Keratinocyte (primary cell): ENCODE measurements around the gene TMEM38A. TPM values are rescaled to one million over a fixed set of nuclear protein-coding genes. Genes with fewer than 3 reads are reported as not detected.
"Not testable (repeated sequence)": the region's sequence is repeated elsewhere in the genome, so short reads cannot be mapped to it uniquely, and the experiment has no call there.

Source experiments
- DNase-seq: peaks from one replicate; pipeline ENCODE4 v3.0.0-alpha.2; 2011; ENCODE audit warnings: low read depth, missing footprints, low spot score
- FAIRE-seq: peaks from 2 replicates; lab custom pipeline; 2011; peaks lifted over from hg19 to GRCh38; lab: Jason Lieb, UNC
- H2AFZ ChIP-seq: 2 replicates; pipeline ENCODE4 v1.6.0; 2012; ENCODE audit warnings: low read length, control low read depth, inconsistent platforms; ENCODE audit not compliant: control insufficient read depth
- H3K27ac ChIP-seq: 2 replicates; pipeline ENCODE4 v1.5.1; 2011; ENCODE audit warnings: low read length; ENCODE audit not compliant: control insufficient read depth, insufficient read depth
- H3K27me3 ChIP-seq: 3 replicates; pipeline ENCODE4 v1.6.0; 2011; ENCODE audit warnings: low read length; ENCODE audit not compliant: control insufficient read depth, insufficient read depth; ENCODE audit errors: extremely low read depth
- H3K36me3 ChIP-seq, 2 experiments: 2 replicates in 1 of 2; 3 replicates in 1 of 2; pipeline ENCODE4 v1.5.1; 2011; ENCODE audit warnings: low read length in 2 of 2, mild to moderate bottlenecking in 1 of 2; ENCODE audit not compliant: control insufficient read depth in 2 of 2, insufficient read depth in 2 of 2; ENCODE audit errors: extremely low read depth in 1 of 2
- H3K4me1 ChIP-seq: 3 replicates; pipeline ENCODE4 v1.5.1; 2011; ENCODE audit warnings: low read length; ENCODE audit not compliant: control insufficient read depth, insufficient read depth; ENCODE audit errors: extremely low read depth
- H3K4me2 ChIP-seq: 3 replicates; pipeline ENCODE4 v1.6.0; 2011; ENCODE audit warnings: low read depth, low read length; ENCODE audit not compliant: control insufficient read depth, insufficient read depth; ENCODE audit errors: extremely low read depth
- H3K4me3 ChIP-seq, 3 experiments: fragments of 200-600 bp in 1 of 3; sonication (generic) in 1 of 3; 2 replicates in 2 of 3; 3 replicates in 1 of 3; pipeline ENCODE4 v1.5.1; 2011 to 2016; ENCODE audit warnings: low read length in 3 of 3, mild to moderate bottlenecking in 3 of 3, control low read depth in 2 of 3, inconsistent platforms in 1 of 3, low read depth in 1 of 3, mixed read lengths in 1 of 3, mixed run types in 1 of 3, moderate library complexity in 1 of 3; ENCODE audit not compliant: control insufficient read depth in 2 of 3, insufficient read depth in 2 of 3; ENCODE audit errors: extremely low read depth in 1 of 3
- H3K79me2 ChIP-seq: 2 replicates; pipeline ENCODE4 v1.6.0; 2012; ENCODE audit warnings: low read length; ENCODE audit not compliant: control insufficient read depth, insufficient read depth
- H3K9ac ChIP-seq: 3 replicates; pipeline ENCODE4 v1.6.0; 2011; ENCODE audit warnings: low read length; ENCODE audit not compliant: control insufficient read depth, insufficient read depth; ENCODE audit errors: extremely low read depth
- H3K9me1 ChIP-seq: 3 replicates; pipeline ENCODE4 v1.6.0; 2011; ENCODE audit warnings: low read length; ENCODE audit not compliant: control insufficient read depth, insufficient read depth; ENCODE audit errors: extremely low read depth
- H3K9me3 ChIP-seq: 2 replicates; pipeline ENCODE4 v1.5.1; 2012; ENCODE audit warnings: low read depth, low read length; ENCODE audit not compliant: control insufficient read depth
- H4K20me1 ChIP-seq: 3 replicates; pipeline ENCODE4 v1.6.0; 2011; ENCODE audit warnings: low read length; ENCODE audit not compliant: control insufficient read depth, insufficient read depth; ENCODE audit errors: extremely low read depth
- CTCF ChIP-seq, 3 experiments: IDR thresholded peaks in 1 of 3; conservative IDR thresholded peaks in 1 of 3; optimal IDR thresholded peaks in 1 of 3; 2 replicates in 2 of 3; 3 replicates in 1 of 3; pipeline versions ENCODE3 to v1.5.1; 2011; ENCODE audit warnings: low read length in 3 of 3, mild to moderate bottlenecking in 3 of 3, moderate library complexity in 2 of 3, control low read depth in 1 of 3, inconsistent platforms in 1 of 3; ENCODE audit not compliant: insufficient read depth in 2 of 3; ENCODE audit errors: extremely low read depth in 1 of 3
- EZH2 ChIP-seq: IDR thresholded peaks from one replicate; pipeline ENCODE4 v1.6.1; 2012; ENCODE audit warnings: inconsistent platforms, mild to moderate bottlenecking, low read length, moderate library complexity
- dilution Hi-C: fragments of 300-500 bp; cut with MboI; formaldehyde crosslinking; loops from one replicate; pipeline ENCODE4 v1.7.0; 2020; ENCODE audit warnings: low sequenced_read_pairs; ENCODE audit not compliant: extremely low pct_ligation_motif_present
- polyA plus RNA-seq, 5 experiments: library from polyadenylated mRNA; depleted of rRNA in 3 of 5; stranded (reverse) in 3 of 5; stranded (forward) in 1 of 5; unstranded in 1 of 5; fragments of >200 nt; gene quantifications; 1 replicate in 1 of 5; 2 replicates in 3 of 5; 3 replicates in 1 of 5; pipeline versions ENCODE4 v1.2.1 to v1.2.3, GENCODE V29; 2011 to 2012; ENCODE audit warnings: missing spikeins in 2 of 5, low read depth in 1 of 5, low replicate concordance in 1 of 5

TMEM38A gene
- polyA plus RNA-seq, 1 donor (not counting 4 experiments of a cell fraction or from before 2014, with no cell fraction given), result 2.5 TPM

- DNase-seq (no peak), FAIRE-seq (no peak)
- Histone ChIP-seq H3K4me3 (no peak overlapping the region), H4K20me1 (no peaks in the 10 kb centered on the region), H3K9me1 (no peaks in the 10 kb centered on the region), H3K36me3 (no peaks in the 10 kb centered on the region), H3K27me3 (no peaks in the 10 kb centered on the region), H3K4me2 (no peak overlapping the region), H3K9ac (no peak overlapping the region), H2AFZ (no peak overlapping the region), H3K4me1 (no peaks in the 10 kb centered on the region), H3K9me3 (no peaks in the 10 kb centered on the region), H3K27ac (no peak overlapping the region), H3K79me2 (no peaks in the 10 kb centered on the region)
- dilution Hi-C loops, result no loop called here
- no peak for TF ChIP-seq CTCF (optimal IDR thresholded peaks at IDR 0.05 in 1 of 3, IDR thresholded peaks at IDR 0.05 in 1 of 3, conservative IDR thresholded peaks at IDR 0.05 in 1 of 3; ENCODE audit: extremely low read depth in 1 of 3, insufficient read depth in 2 of 3, low read length in 3 of 3)
- TF ChIP-seq EZH2, result no peak
Observed at GRCh38 chr19:16668176-16668575, 7.2 kb downstream of the TMEM38A start.

GRCh38 chr19:16668702-16669101 is 7.8 kb downstream of the TMEM38A start:
- H3K4me2 ChIP-seq, H4K20me1 ChIP-seq, DNase-seq, H3K9me1 ChIP-seq, H3K9ac ChIP-seq, H3K4me3 ChIP-seq, H2AFZ ChIP-seq, H3K36me3 ChIP-seq, H3K27me3 ChIP-seq, FAIRE-seq, H3K27ac ChIP-seq, H3K79me2 ChIP-seq, H3K4me1 ChIP-seq, dilution Hi-C loops, H3K9me3 ChIP-seq: not testable (repeated sequence)

GRCh38 chr19:16670291-16670690 is 9.4 kb downstream of the TMEM38A start:
- Histone ChIP-seq H2AFZ (no peak overlapping the region), H3K9me3 (no peaks in the 10 kb centered on the region), H3K9me1 (no peaks in the 10 kb centered on the region), H3K4me3 (no peak overlapping the region), H4K20me1 (no peaks in the 10 kb centered on the region), H3K9ac (no peak overlapping the region), H3K79me2 (no peaks in the 10 kb centered on the region), H3K27me3 (no peaks in the 10 kb centered on the region), H3K4me2 (no peak overlapping the region), H3K4me1 (no peaks in the 10 kb centered on the region), H3K27ac (no peak overlapping the region), H3K36me3 (no peaks in the 10 kb centered on the region)
- no peak for DNase-seq
- TF ChIP-seq EZH2, result no peak
- no peak for TF ChIP-seq CTCF (optimal IDR thresholded peaks at IDR 0.05 in 1 of 3, IDR thresholded peaks at IDR 0.05 in 1 of 3, conservative IDR thresholded peaks at IDR 0.05 in 1 of 3; ENCODE audit: extremely low read depth in 1 of 3, insufficient read depth in 2 of 3, low read length in 3 of 3)
- dilution Hi-C loops, result no loop called here
- FAIRE-seq, result no peak
